ENCODE data around the gene SLC35E3. TPM values are rescaled to one million over a fixed set of nuclear protein-coding genes. Genes with fewer than 3 reads are reported as not detected.
A peak's percentile ranks its signal among the peaks of the same experiment; 100 is the strongest.
"Not testable (repeated sequence)": the region's sequence is repeated elsewhere in the genome, so short reads cannot be mapped to it uniquely, and the experiment has no call there.

SLC35E3 gene
- total and polyA plus RNA-seq, 8 donors = 6.3 to 21.5 (median 18.1) TPM

- Histone ChIP-seq H3K27ac (peak overlapping the region; percentile 99), H3K36me3 (peaks cover 0 to 37% of the 10 kb centered on the region in 2 donors), H3K4me1 (peaks cover 6 to 55% of the 10 kb centered on the region in 2 donors), H3K27me3 (no peaks in the 10 kb centered on the region), H3K9me3 (no peaks in the 10 kb centered on the region), H3K4me3 (peak overlapping the region; percentile 94 to 96)
- DNase-seq = peak; percentile 62 to 91 (median 82)
- TF ChIP-seq CTCF (IDR thresholded peaks at IDR 0.05) = no peak
- intact Hi-C loops (cut with DNase I) = no loop called here
- ATAC-seq = peak; percentile 81
Observed at GRCh38 chr12:68808388-68809189, 62.6 kb downstream of the SLC35E3 start.

GRCh38 chr12:68809190-68810026 lies 63.4 kb downstream of the SLC35E3 start:
- DNase-seq (no peak), ATAC-seq (no peak)
- peaks cover 6 to 64% of the 10 kb centered on the region in 2 donors for H3K4me1 ChIP-seq
- no peaks in the 10 kb centered on the region for H3K9me3 ChIP-seq
- H3K27ac ChIP-seq = peak overlapping the region; percentile 99
- intact Hi-C loops (cut with DNase I) = no loop called here
- no peaks in the 10 kb centered on the region for H3K27me3 ChIP-seq
- TF ChIP-seq CTCF (IDR thresholded peaks at IDR 0.05) = no peak
- peaks cover 0 to 45% of the 10 kb centered on the region in 2 donors for H3K36me3 ChIP-seq
- peak overlapping the region; percentile 94 to 96 for H3K4me3 ChIP-seq

- H3K9me3 ChIP-seq; H3K27ac ChIP-seq; H3K27me3 ChIP-seq; ATAC-seq; intact Hi-C loops (cut with DNase I); DNase-seq: not testable (repeated sequence)
- peak overlapping the region in 1 of 2 donors; percentile 96 for H3K4me3 ChIP-seq
- H3K4me1 ChIP-seq = peaks cover 6 to 69% of the 10 kb centered on the region in 2 donors
- peaks cover 0 to 51% of the 10 kb centered on the region in 2 donors for H3K36me3 ChIP-seq
Observed at GRCh38 chr12:68810027-68810389, 64.0 kb downstream of the SLC35E3 start.

GRCh38 chr12:68811573-68811972 lies 65.6 kb downstream of the SLC35E3 start:
- Histone ChIP-seq H3K4me1 (peaks cover 6 to 76% of the 10 kb centered on the region in 2 donors), H3K36me3 (peaks cover 0 to 67% of the 10 kb centered on the region in 2 donors)
- DNase-seq; H3K27ac ChIP-seq; H3K27me3 ChIP-seq; H3K9me3 ChIP-seq; H3K4me3 ChIP-seq; ATAC-seq; intact Hi-C loops (cut with DNase I): not testable (repeated sequence)

- intact Hi-C loops (cut with DNase I) = no loop called here
- Histone ChIP-seq H3K4me3 (no peak overlapping the region), H3K27ac (no peak overlapping the region), H3K27me3 (no peaks in the 10 kb centered on the region), H3K9me3 (no peaks in the 10 kb centered on the region), H3K36me3 (peaks cover 0 to 78% of the 10 kb centered on the region in 2 donors), H3K4me1 (peaks cover 6 to 68% of the 10 kb centered on the region in 2 donors)
- DNase-seq (no peak), ATAC-seq (no peak)
- no peak for TF ChIP-seq CTCF (IDR thresholded peaks at IDR 0.05)
Observed at GRCh38 chr12:68812553-68813241, 66.7 kb downstream of the SLC35E3 start.

Data from left lung (tissue), 10 donors.